HepG2 (cell line): ENCODE results near the gene ZNF84. TPM values are rescaled to one million over a fixed set of nuclear protein-coding genes. Genes with fewer than 3 reads are reported as not detected.
A peak's percentile ranks its signal among the peaks of the same experiment; 100 is the strongest.

Experiments
- ATF6 ChIP-seq: sonication (generic); formaldehyde crosslinking; conservative IDR thresholded peaks from 2 replicates; pipeline ENCODE4 v1.4.0; 2020; ENCODE audit warnings: missing genetic modification reagents
- ATM ChIP-seq: fragments of 450-650 bp; IDR thresholded peaks from 2 replicates; pipeline ENCODE4 v1.7.1; 2017; ENCODE audit warnings: mild to moderate bottlenecking, borderline replicate concordance
- HNRNPL ChIP-seq: fragments of 200-400 bp; formaldehyde crosslinking; IDR thresholded peaks from 2 replicates; pipeline ENCODE4 v1.6.1; 2017; ENCODE audit warnings: mild to moderate bottlenecking, low read depth, low read length
- KLF12 ChIP-seq: sonication (generic); formaldehyde crosslinking; IDR thresholded peaks from 2 replicates; pipeline ENCODE4 v1.4.0; 2020; ENCODE audit warnings: missing genetic modification reagents, borderline replicate concordance
- LBX2 ChIP-seq: sonication (generic); formaldehyde crosslinking; IDR thresholded peaks from 2 replicates; pipeline ENCODE4 v1.5.0; 2020; ENCODE audit warnings: missing genetic modification reagents, mild to moderate bottlenecking, borderline replicate concordance
- MAFF ChIP-seq: IDR thresholded peaks from 2 replicates; pipeline ENCODE4 v1.6.1; 2011; ENCODE audit warnings: low read depth, low read length, improper control_type of control experiment
- MEF2D ChIP-seq: sonication (generic); formaldehyde crosslinking; IDR thresholded peaks from 2 replicates; pipeline ENCODE4 v1.5.1; 2020; ENCODE audit warnings: mild to moderate bottlenecking, missing genetic modification reagents
- MXD4 ChIP-seq: IDR thresholded peaks from 2 replicates; pipeline ENCODE4 v1.6.1; 2016; ENCODE audit warnings: mild to moderate bottlenecking, missing biosample characterization, missing genetic modification reagents
- PBX3 ChIP-seq: sonication (generic); formaldehyde crosslinking; IDR thresholded peaks from 2 replicates; pipeline ENCODE4 v1.8.1; 2023; ENCODE audit warnings: missing genetic modification reagents, inconsistent platforms, borderline replicate concordance
- PHF20 ChIP-seq: sonication (generic); formaldehyde crosslinking; IDR thresholded peaks from 2 replicates; pipeline ENCODE4 v1.5.0; 2020; ENCODE audit warnings: mild to moderate bottlenecking, missing genetic modification reagents
- SETDB1 ChIP-seq: sonication (generic); formaldehyde crosslinking; IDR thresholded peaks from 2 replicates; pipeline ENCODE4 v1.5.1; 2020; ENCODE audit warnings: missing genetic modification reagents, mild to moderate bottlenecking, borderline replicate concordance
- XBP1 ChIP-seq: sonication (generic); formaldehyde crosslinking; IDR thresholded peaks from 2 replicates; pipeline ENCODE4 v1.5.0; 2020; ENCODE audit warnings: missing genetic modification reagents
- ZNF275 ChIP-seq: sonication (generic); formaldehyde crosslinking; IDR thresholded peaks from 2 replicates; pipeline ENCODE4 v1.8.0; 2022; ENCODE audit warnings: missing genetic modification reagents, mild to moderate bottlenecking, inconsistent platforms, borderline replicate concordance
- ZNF276 ChIP-seq: sonication (generic); formaldehyde crosslinking; IDR thresholded peaks from 2 replicates; pipeline ENCODE4 v1.4.0; 2020; ENCODE audit warnings: mild to moderate bottlenecking, low read depth, missing genetic modification reagents
- ZNF451 ChIP-seq: sonication (generic); formaldehyde crosslinking; IDR thresholded peaks from 2 replicates; pipeline ENCODE4 v1.5.0; 2020; ENCODE audit warnings: mild to moderate bottlenecking, missing genetic modification reagents
- ZNF569 ChIP-seq: sonication (generic); formaldehyde crosslinking; IDR thresholded peaks from 2 replicates; pipeline ENCODE4 v1.5.0; 2020; ENCODE audit warnings: mild to moderate bottlenecking, missing genetic modification reagents, moderate library complexity, borderline replicate concordance
- ZNF597 ChIP-seq: sonication (generic); formaldehyde crosslinking; IDR thresholded peaks from 2 replicates; pipeline ENCODE4 v1.5.0; 2020; ENCODE audit warnings: missing genetic modification reagents
- ZNF660 ChIP-seq: sonication (generic); formaldehyde crosslinking; IDR thresholded peaks from 2 replicates; pipeline ENCODE4 v1.5.1; 2020; ENCODE audit warnings: mild to moderate bottlenecking, low read depth, missing genetic modification reagents, borderline replicate concordance
- ZNF773 ChIP-seq: sonication (generic); formaldehyde crosslinking; IDR thresholded peaks from 2 replicates; pipeline ENCODE4 v1.4.0; 2020; ENCODE audit warnings: missing genetic modification reagents, borderline replicate concordance
- polyA plus RNA-seq, 8 experiments: library from polyadenylated mRNA; depleted of rRNA in 3 of 8; stranded (reverse) in 7 of 8; unstranded in 1 of 8; fragments of >200 nt; fragmentation: Illumina TruSeq in 4 of 8; extraction: Trizol in 4 of 8; gene quantifications; 2 replicates each; pipeline versions ENCODE4 v1.2.1 to v1.2.3, GENCODE V29; 2011 to 2016; ENCODE audit warnings: low read depth in 4 of 8, missing spikeins in 1 of 8, mixed read lengths in 1 of 8; ENCODE audit not compliant: insufficient read depth in 1 of 8
- total RNA-seq, 5 experiments: library from RNA; depleted of rRNA; stranded (reverse); fragments of >200 nt; fragmentation: Illumina TruSeq; extraction: Trizol; gene quantifications; 2 replicates each; pipeline ENCODE4 v1.2.3, GENCODE V29; 2016; ENCODE audit warnings: low read depth in 1 of 5

The ZNF84 gene
- total and polyA plus RNA-seq, 2 of the 13 experiments (the other 11 are each of a cell fraction or from before 2014, with no cell fraction given) = 15.5 to 21.8 TPM

GRCh38 chr12:133080368-133081158, 43.3 kb downstream of the ZNF84 start, which contains the start of gene ZNF140 (continued):
- TF ChIP-seq ZNF451 (CRISPR knock-in tag) = no peak; the same call in 1 of the 2 replicates
- TF ChIP-seq ZNF275 (CRISPR knock-in tag) = no peak
- TF ChIP-seq KLF12 (CRISPR knock-in tag) = no peak; the same call in 1 of the 2 replicates
- no peak for TF ChIP-seq MXD4 (CRISPR knock-in tag)
- no peak for TF ChIP-seq MAFF
- no peak for TF ChIP-seq LBX2 (CRISPR knock-in tag)
- TF ChIP-seq ATM = no peak
- TF ChIP-seq ZNF660 (CRISPR knock-in tag) = no peak
- peak; percentile 82 for TF ChIP-seq PHF20 (CRISPR knock-in tag)
- 0 out of 2 replicates have a peak, but pooled peaks have one; percentile 35 for TF ChIP-seq HNRNPL
- no peak for TF ChIP-seq SETDB1 (CRISPR knock-in tag)
- no peak for TF ChIP-seq ZNF597 (CRISPR knock-in tag)
- TF ChIP-seq ZNF569 (CRISPR knock-in tag) = 0 out of 2 replicates have a peak, but pooled peaks have one; percentile 62
- no peak for TF ChIP-seq MEF2D (CRISPR knock-in tag)
- no peak; the same call in 1 of the 2 replicates for TF ChIP-seq ZNF773 (CRISPR knock-in tag)
- TF ChIP-seq PBX3 = no peak
- no peak for TF ChIP-seq ATF6 (CRISPR knock-in tag)
- TF ChIP-seq XBP1 (CRISPR knock-in tag) = no peak
- peak; percentile 30; the same call in 1 of the 2 replicates for TF ChIP-seq ZNF276 (CRISPR knock-in tag)
